PC-9 (cell line): Measurements from ENCODE around the gene SNX5. TPM values are rescaled to one million over a fixed set of nuclear protein-coding genes. Genes with fewer than 3 reads are reported as not detected.
A peak's percentile ranks its signal among the peaks of the same experiment; 100 is the strongest.

ENCODE experiments used
- BruUV-seq: library from RNA; stranded (reverse); fragments of 400-500 nt; replicated peaks from 2 replicates; lab custom pipeline; 2021; lab: Mats Ljungman, UMichigan
- CTCF ChIA-PET: fragments of 300-600 bp; sonication (Branson Sonifier 250); formaldehyde crosslinking; loops from one replicate; lab custom pipeline; 2022; ENCODE audit warnings: antibody characterized with exemption; lab: Charles Lee
- POLR2A ChIA-PET: fragments of 300-600 bp; sonication (Branson Sonifier 250); formaldehyde crosslinking; loops from one replicate; lab custom pipeline; 2022; ENCODE audit warnings: antibody characterized with exemption; ENCODE audit not compliant: unreplicated experiment; lab: Charles Lee
- DNase-seq, 2 experiments: peaks; one replicate each; pipeline versions ENCODE4 v3.0.0 to v3.0.0-alpha.2; 2015 to 2022; ENCODE audit warnings: mixed read lengths in 1 of 2
- H2AFZ ChIP-seq: fragments of 200-600 bp; sonication (generic); 2 replicates; pipeline ENCODE4 v1.8.1; 2017; ENCODE audit warnings: antibody characterized with exemption
- H3F3A ChIP-seq: fragments of 200-600 bp; sonication (generic); 2 replicates; pipeline ENCODE4 v1.8.1; 2017; ENCODE audit warnings: antibody characterized with exemption, mild to moderate bottlenecking, low read depth; ENCODE audit not compliant: insufficient read depth
- H3K27ac ChIP-seq: fragments of 200-600 bp; sonication (generic); 2 replicates; pipeline ENCODE4 v1.6.1; 2016; ENCODE audit warnings: mixed run types
- H3K27me3 ChIP-seq: fragments of 200-600 bp; sonication (generic); 2 replicates; pipeline ENCODE4 v1.6.1; 2016; ENCODE audit warnings: low read depth, mixed run types; ENCODE audit not compliant: insufficient read depth
- H3K36me3 ChIP-seq: fragments of 200-600 bp; sonication (generic); 2 replicates; pipeline ENCODE4 v1.6.1; 2016; ENCODE audit warnings: low read depth, mixed run types
- H3K4me1 ChIP-seq: fragments of 200-600 bp; sonication (generic); replicated peaks from 2 replicates; pipeline ENCODE4 v1.6.1; 2016; ENCODE audit warnings: mixed run types; ENCODE audit not compliant: insufficient read depth
- H3K4me2 ChIP-seq: fragments of 200-600 bp; sonication (generic); 2 replicates; pipeline ENCODE4 v1.6.1; 2017; ENCODE audit warnings: mixed run types
- H3K4me3 ChIP-seq: fragments of 200-600 bp; sonication (generic); 2 replicates; pipeline ENCODE4 v1.6.1; 2016; ENCODE audit warnings: mixed run types
- H3K79me2 ChIP-seq: fragments of 200-600 bp; sonication (generic); 2 replicates; pipeline ENCODE4 v1.6.1; 2017; ENCODE audit warnings: low read depth, mixed run types
- H3K9me2 ChIP-seq: fragments of 200-600 bp; sonication (generic); 2 replicates; pipeline ENCODE4 v1.8.1; 2017; ENCODE audit warnings: mild to moderate bottlenecking; ENCODE audit not compliant: insufficient read depth
- H3K9me3 ChIP-seq: fragments of 200-600 bp; sonication (generic); 2 replicates; pipeline ENCODE4 v1.8.1; 2016; ENCODE audit warnings: low read depth; ENCODE audit not compliant: insufficient read depth
- H4K20me1 ChIP-seq: fragments of 200-600 bp; sonication (generic); 2 replicates; pipeline ENCODE4 v1.8.1; 2017; ENCODE audit not compliant: insufficient read depth
- CTCF ChIP-seq: fragments of 200-600 bp; sonication (generic); conservative IDR thresholded peaks from 2 replicates; pipeline ENCODE4 v1.6.1; 2017; ENCODE audit warnings: mixed run types, antibody characterized with exemption, mild to moderate bottlenecking, moderate library complexity
- EZH2 ChIP-seq: fragments of 200-600 bp; sonication (generic); IDR thresholded peaks from 2 replicates; pipeline ENCODE4 v1.8.0; 2017; ENCODE audit warnings: antibody characterized with exemption, low read depth
- intact Hi-C: fragments of 100-400 bp; cut with micrococcal nuclease; formaldehyde crosslinking; loops from one replicate; pipeline ENCODE4 v1.10.0; 2022; ENCODE audit not compliant: unreplicated experiment
- total RNA-seq: library from RNA; stranded (reverse); gene quantifications from 2 replicates; pipeline ENCODE4 v1.2.3, GENCODE V29; 2021

SNX5 gene
- total RNA-seq, 1 experiment from 2014 or later = 116 TPM

- BruUV-seq = no TSS peak
- Histone ChIP-seq H3F3A (no peaks in the 10 kb centered on the region), H3K9me3 (no peaks in the 10 kb centered on the region), H4K20me1 (no peaks in the 10 kb centered on the region; the same call in 1 of the 2 replicates), H3K27ac (no peak overlapping the region), H3K9me2 (no peaks in the 10 kb centered on the region), H3K36me3 (peaks cover 16% of the 10 kb centered on the region), H2AFZ (no peak overlapping the region), H3K4me3 (no peak overlapping the region), H3K27me3 (no peaks in the 10 kb centered on the region), H3K79me2 (peaks cover 51% of the 10 kb centered on the region), H3K4me2 (no peak overlapping the region), H3K4me1 (peaks cover 25% of the 10 kb centered on the region)
- POLR2A ChIA-PET = no interaction called here
- TF ChIP-seq EZH2 (no peak), CTCF (no peak)
- intact Hi-C loops = no loop called here
- no peak for DNase-seq
- CTCF ChIA-PET = interaction anchor here (0.6 to 0.7 kb wide), 2 partner anchors 15 to 247 kb away, joined by 3 to 12 read pairs; no protein-coding TSS in a partner anchor
Measured at GRCh38 chr20:17976305-17976704, 7.7 kb upstream of the SNX5 start.

- ChIA-PET CTCF (no interaction called here), POLR2A (interaction anchor here (0.6 kb wide), 2 partner anchors 8 to 358 kb away, joined by 10 to 11 read pairs; no protein-coding TSS in a partner anchor)
Measured at GRCh38 chr20:17972121-17972520, 3.5 kb upstream of the SNX5 start.

More at GRCh38 chr20:17972121-17972520, 3.5 kb upstream of the SNX5 start:
- Histone ChIP-seq H3K27me3 (no peaks in the 10 kb centered on the region), H3K36me3 (peaks cover 16% of the 10 kb centered on the region), H3K9me2 (no peaks in the 10 kb centered on the region), H3K27ac (no peak overlapping the region), H3K4me1 (peaks cover 40% of the 10 kb centered on the region), H3K4me3 (peak overlapping the region; percentile 96; the same call in 1 of the 2 replicates), H2AFZ (no peak overlapping the region), H3F3A (peaks cover 4% of the 10 kb centered on the region), H3K79me2 (peaks cover 86% of the 10 kb centered on the region), H3K9me3 (no peaks in the 10 kb centered on the region), H4K20me1 (no peaks in the 10 kb centered on the region; the same call in 1 of the 2 replicates), H3K4me2 (peak overlapping the region; percentile 96)
- intact Hi-C loops = no loop called here
- no TSS peak for BruUV-seq
- no peak for DNase-seq
- TF ChIP-seq EZH2 (no peak), CTCF (no peak)
